ENCODE measurements around the gene EXOSC1.
"Not testable (repeated sequence)": the region's sequence is repeated elsewhere in the genome, so short reads cannot be mapped to it uniquely, and the experiment has no call there.

Gene EXOSC1

GRCh38 chr10:97445722-97446639 lies at the start of gene EXOSC1, which contains the start of gene ZDHHC16:
EXOSC1 (minus strand) TSS chr10:97446006; CDS start chr10:97445985, 21 bp downstream.
ZDHHC16 (plus strand) TSS chr10:97446175; CDS start chr10:97451676, 5,501 bp downstream.
- peak; percentile 96 for DNase-seq

- DNase-seq, result no peak
Measured at GRCh38 chr10:97494863-97495506, 49.2 kb upstream of the EXOSC1 start.

GRCh38 chr10:97494151-97494550 lies 48.3 kb upstream of the EXOSC1 start:
- peak; percentile 13 for DNase-seq

GRCh38 chr10:97490592-97490991 lies 44.8 kb upstream of the EXOSC1 start:
- DNase-seq, result no peak

- no peak for DNase-seq
Measured at GRCh38 chr10:97485647-97486281, 40.0 kb upstream of the EXOSC1 start.

GRCh38 chr10:97483921-97484320 lies 38.1 kb upstream of the EXOSC1 start:
- DNase-seq, result no peak

- DNase-seq, result no peak
Measured at GRCh38 chr10:97483506-97483905, 37.7 kb upstream of the EXOSC1 start.

- no peak for DNase-seq
Measured at GRCh38 chr10:97482381-97482780, 36.6 kb upstream of the EXOSC1 start.

- DNase-seq, result no peak
Measured at GRCh38 chr10:97481071-97481470, 35.3 kb upstream of the EXOSC1 start.

- DNase-seq, result no peak
Measured at GRCh38 chr10:97479939-97480338, 34.1 kb upstream of the EXOSC1 start.

GRCh38 chr10:97479410-97479809 lies 33.6 kb upstream of the EXOSC1 start:
- not testable (repeated sequence) for DNase-seq

- DNase-seq, result no peak
Measured at GRCh38 chr10:97475936-97476594, 30.3 kb upstream of the EXOSC1 start.

- no peak for DNase-seq
Measured at GRCh38 chr10:97474918-97475317, 29.1 kb upstream of the EXOSC1 start.

- DNase-seq, result not testable (repeated sequence)
Measured at GRCh38 chr10:97468781-97469180, 23.0 kb upstream of the EXOSC1 start.

- DNase-seq, result no peak
Measured at GRCh38 chr10:97468162-97468561, 22.4 kb upstream of the EXOSC1 start.

GRCh38 chr10:97466755-97467154 lies 20.9 kb upstream of the EXOSC1 start:
- peak; percentile 30 for DNase-seq

GRCh38 chr10:97465982-97466381 lies 20.2 kb upstream of the EXOSC1 start:
- DNase-seq, result no peak

GRCh38 chr10:97464226-97464625 lies 18.4 kb upstream of the EXOSC1 start:
- no peak for DNase-seq

GRCh38 chr10:97463363-97464132 lies 17.7 kb upstream of the EXOSC1 start:
- DNase-seq, result peak; percentile 43

- DNase-seq, result no peak
Measured at GRCh38 chr10:97462309-97462708, 16.5 kb upstream of the EXOSC1 start.

GRCh38 chr10:97459933-97460332 lies 14.1 kb upstream of the EXOSC1 start:
- DNase-seq, result no peak

GRCh38 chr10:97459111-97459510 lies 13.3 kb upstream of the EXOSC1 start:
- no peak for DNase-seq

Data from kidney glomerular epithelial cell (primary cell).